Measurements from ENCODE around the gene GPC5. TPM values are rescaled to one million over a fixed set of nuclear protein-coding genes. Genes with fewer than 3 reads are reported as not detected.

GPC5 gene
- total and polyA plus RNA-seq, 7 experiments from 2014 or later: 0.10 to 0.38 TPM; not detected in 5

GRCh38 chr13:92802776-92803175 lies 1404.4 kb downstream of the GPC5 start:
- H3K9me3 Mint-ChIP-seq: peaks cover 0 to 4% (median 0%) of the 10 kb centered on the region in 11 donors
- H3K36me3 ChIP-seq (ENCODE audit: control insufficient read depth in 2 of 3, insufficient read depth in 3 of 3, low read length in 3 of 3): no peaks in the 10 kb centered on the region
- H3K4me1 ChIP-seq (ENCODE audit: control insufficient read depth in 2 of 2, insufficient read depth in 2 of 2, low read length in 2 of 2): no peaks in the 10 kb centered on the region
- no peak overlapping the region for H3K4me3 ChIP-seq (ENCODE audit: low read length)
- H3K4me1 Mint-ChIP-seq: peaks cover 0 to 12% (median 8%) of the 10 kb centered on the region in 7 donors
- H3K36me3 Mint-ChIP-seq: no peaks in the 10 kb centered on the region
- H3K9me3 ChIP-seq (ENCODE audit: control insufficient read depth in 2 of 3, low read length in 3 of 3): no peaks in the 10 kb centered on the region
- intact Hi-C loops (cut with micrococcal nuclease): no loop called here
- DNase-seq: no peak
- CTCF ChIA-PET: no interaction called here
- POLR2A ChIA-PET: no interaction called here
- H3K27me3 ChIP-seq (ENCODE audit: control insufficient read depth in 2 of 2, insufficient read depth in 2 of 2, low read length in 2 of 2): no peaks in the 10 kb centered on the region
- no peaks in the 10 kb centered on the region for H3K27me3 Mint-ChIP-seq
- H3K4me3 Mint-ChIP-seq: no peak overlapping the region
- no peak overlapping the region for H3K27ac ChIP-seq (ENCODE audit: low read depth, low read length)
- H3K27ac Mint-ChIP-seq: no peak overlapping the region
- no peak for ATAC-seq

- H3K4me3 Mint-ChIP-seq: no peak overlapping the region
- ATAC-seq (no peak), DNase-seq (no peak)
- H3K27me3 ChIP-seq (ENCODE audit: control insufficient read depth in 2 of 2, insufficient read depth in 2 of 2, low read length in 2 of 2): no peaks in the 10 kb centered on the region
- POLR2A ChIA-PET: no interaction called here
- peaks cover 0 to 4% (median 0%) of the 10 kb centered on the region in 11 donors for H3K9me3 Mint-ChIP-seq
- CTCF ChIA-PET: no interaction called here
- intact Hi-C loops (cut with micrococcal nuclease): no loop called here
- H3K4me3 ChIP-seq (ENCODE audit: low read length): no peak overlapping the region
- H3K4me1 ChIP-seq (ENCODE audit: control insufficient read depth in 2 of 2, insufficient read depth in 2 of 2, low read length in 2 of 2): no peaks in the 10 kb centered on the region
- no peaks in the 10 kb centered on the region for H3K9me3 ChIP-seq (ENCODE audit: control insufficient read depth in 2 of 3, low read length in 3 of 3)
- peaks cover 0 to 12% (median 8%) of the 10 kb centered on the region in 7 donors for H3K4me1 Mint-ChIP-seq
- H3K36me3 ChIP-seq (ENCODE audit: control insufficient read depth in 2 of 3, insufficient read depth in 3 of 3, low read length in 3 of 3): no peaks in the 10 kb centered on the region
- H3K27me3 Mint-ChIP-seq: no peaks in the 10 kb centered on the region
- no peak overlapping the region for H3K27ac ChIP-seq (ENCODE audit: low read depth, low read length)
- no peaks in the 10 kb centered on the region for H3K36me3 Mint-ChIP-seq
- no peak overlapping the region for H3K27ac Mint-ChIP-seq
These were observed 1405.9 kb downstream of the GPC5 start for GRCh38 chr13:92804346-92804745.

- no peaks in the 10 kb centered on the region for H3K36me3 ChIP-seq (ENCODE audit: control insufficient read depth in 2 of 3, insufficient read depth in 3 of 3, low read length in 3 of 3)
- no peak overlapping the region for H3K27ac ChIP-seq (ENCODE audit: low read depth, low read length)
- H3K9me3 Mint-ChIP-seq: peaks cover 0 to 4% (median 0%) of the 10 kb centered on the region in 11 donors
- intact Hi-C loops (cut with micrococcal nuclease): no loop called here
- no peaks in the 10 kb centered on the region for H3K27me3 Mint-ChIP-seq
- ChIA-PET CTCF (no interaction called here), POLR2A (no interaction called here)
- no peak overlapping the region for H3K4me3 ChIP-seq (ENCODE audit: low read length)
- no peaks in the 10 kb centered on the region for H3K27me3 ChIP-seq (ENCODE audit: control insufficient read depth in 2 of 2, insufficient read depth in 2 of 2, low read length in 2 of 2)
- H3K4me1 Mint-ChIP-seq: peaks cover 0 to 12% (median 8%) of the 10 kb centered on the region in 7 donors
- DNase-seq (no peak), ATAC-seq (no peak)
- no peak overlapping the region for H3K27ac Mint-ChIP-seq
- no peaks in the 10 kb centered on the region for H3K36me3 Mint-ChIP-seq
- peak overlapping the region in 1 of 10 donors; percentile 72 for H3K4me3 Mint-ChIP-seq
- H3K9me3 ChIP-seq (ENCODE audit: control insufficient read depth in 2 of 3, low read length in 3 of 3): no peaks in the 10 kb centered on the region
- no peaks in the 10 kb centered on the region for H3K4me1 ChIP-seq (ENCODE audit: control insufficient read depth in 2 of 2, insufficient read depth in 2 of 2, low read length in 2 of 2)
These were observed 1406.5 kb downstream of the GPC5 start for GRCh38 chr13:92804926-92805325.

- POLR2A ChIA-PET: no interaction called here
- H3K4me1 Mint-ChIP-seq: peaks cover 0 to 12% (median 8%) of the 10 kb centered on the region in 7 donors
These were observed 1407.3 kb downstream of the GPC5 start for GRCh38 chr13:92805766-92806165.

GRCh38 chr13:92806215-92806614 lies 1407.8 kb downstream of the GPC5 start:
- Mint-ChIP-seq H3K4me3 (peak overlapping the region; percentile 53 to 87 (median 75)), H3K9me3 (peaks cover 0 to 4% (median 0%) of the 10 kb centered on the region in 11 donors), H3K27ac (peak overlapping the region in 5 of 9 donors; percentile 15 to 85 (median 78)), H3K36me3 (no peaks in the 10 kb centered on the region), H3K27me3 (no peaks in the 10 kb centered on the region), H3K4me1 (peaks cover 0 to 12% (median 8%) of the 10 kb centered on the region in 7 donors)
- no peaks in the 10 kb centered on the region for H3K9me3 ChIP-seq (ENCODE audit: control insufficient read depth in 2 of 3, low read length in 3 of 3)
- peak in 2 of 9 donors; percentile 2 for DNase-seq
- intact Hi-C loops (cut with micrococcal nuclease): no loop called here
- H3K4me3 ChIP-seq (ENCODE audit: low read length): peak overlapping the region; percentile 14
- H3K27me3 ChIP-seq (ENCODE audit: control insufficient read depth in 2 of 2, insufficient read depth in 2 of 2, low read length in 2 of 2): no peaks in the 10 kb centered on the region
- no peak for ATAC-seq
- no peaks in the 10 kb centered on the region for H3K4me1 ChIP-seq (ENCODE audit: control insufficient read depth in 2 of 2, insufficient read depth in 2 of 2, low read length in 2 of 2)
- POLR2A ChIA-PET: no interaction called here
- H3K27ac ChIP-seq (ENCODE audit: low read depth, low read length): no peak overlapping the region
- H3K36me3 ChIP-seq (ENCODE audit: control insufficient read depth in 2 of 3, insufficient read depth in 3 of 3, low read length in 3 of 3): no peaks in the 10 kb centered on the region
- CTCF ChIA-PET: no interaction called here

More at GRCh38 chr13:92805766-92806165, 1407.3 kb downstream of the GPC5 start:
- Mint-ChIP-seq H3K27me3 (no peaks in the 10 kb centered on the region), H3K9me3 (peaks cover 0 to 4% (median 0%) of the 10 kb centered on the region in 11 donors), H3K27ac (peak overlapping the region in 5 of 9 donors; percentile 15 to 85 (median 78)), H3K4me3 (peak overlapping the region; percentile 53 to 87 (median 75)), H3K36me3 (no peaks in the 10 kb centered on the region)
- CTCF ChIA-PET: no interaction called here
- Histone ChIP-seq H3K9me3 (ENCODE audit: control insufficient read depth in 2 of 3, low read length in 3 of 3) (no peaks in the 10 kb centered on the region), H3K4me1 (ENCODE audit: control insufficient read depth in 2 of 2, insufficient read depth in 2 of 2, low read length in 2 of 2) (no peaks in the 10 kb centered on the region), H3K27ac (ENCODE audit: low read depth, low read length) (no peak overlapping the region), H3K36me3 (ENCODE audit: control insufficient read depth in 2 of 3, insufficient read depth in 3 of 3, low read length in 3 of 3) (no peaks in the 10 kb centered on the region), H3K27me3 (ENCODE audit: control insufficient read depth in 2 of 2, insufficient read depth in 2 of 2, low read length in 2 of 2) (no peaks in the 10 kb centered on the region), H3K4me3 (ENCODE audit: low read length) (peak overlapping the region; percentile 14)
- DNase-seq: no peak
- no peak for ATAC-seq
- intact Hi-C loops (cut with micrococcal nuclease): no loop called here

GRCh38 chr13:92807353-92807752 lies 1408.9 kb downstream of the GPC5 start:
- POLR2A ChIA-PET: no interaction called here
- intact Hi-C loops (cut with micrococcal nuclease): no loop called here
- DNase-seq (no peak), ATAC-seq (no peak)
- H3K4me3 ChIP-seq (ENCODE audit: low read length): no peak overlapping the region
- peaks cover 0 to 4% (median 0%) of the 10 kb centered on the region in 11 donors for H3K9me3 Mint-ChIP-seq
- H3K27ac ChIP-seq (ENCODE audit: low read depth, low read length): no peak overlapping the region
- no peaks in the 10 kb centered on the region for H3K9me3 ChIP-seq (ENCODE audit: control insufficient read depth in 2 of 3, low read length in 3 of 3)
- H3K27ac Mint-ChIP-seq: no peak overlapping the region
- H3K4me1 ChIP-seq (ENCODE audit: control insufficient read depth in 2 of 2, insufficient read depth in 2 of 2, low read length in 2 of 2): no peaks in the 10 kb centered on the region
- no peaks in the 10 kb centered on the region for H3K36me3 ChIP-seq (ENCODE audit: control insufficient read depth in 2 of 3, insufficient read depth in 3 of 3, low read length in 3 of 3)
- H3K27me3 Mint-ChIP-seq: no peaks in the 10 kb centered on the region
- H3K4me1 Mint-ChIP-seq: peaks cover 0 to 12% (median 8%) of the 10 kb centered on the region in 7 donors
- no peaks in the 10 kb centered on the region for H3K27me3 ChIP-seq (ENCODE audit: control insufficient read depth in 2 of 2, insufficient read depth in 2 of 2, low read length in 2 of 2)
- no peak overlapping the region for H3K4me3 Mint-ChIP-seq
- CTCF ChIA-PET: no interaction called here
- H3K36me3 Mint-ChIP-seq: no peaks in the 10 kb centered on the region

GRCh38 chr13:92807966-92808365 lies 1409.5 kb downstream of the GPC5 start:
- Histone ChIP-seq H3K4me3 (ENCODE audit: low read length) (no peak overlapping the region), H3K9me3 (ENCODE audit: control insufficient read depth in 2 of 3, low read length in 3 of 3) (no peaks in the 10 kb centered on the region), H3K36me3 (ENCODE audit: control insufficient read depth in 2 of 3, insufficient read depth in 3 of 3, low read length in 3 of 3) (no peaks in the 10 kb centered on the region), H3K27ac (ENCODE audit: low read depth, low read length) (no peak overlapping the region), H3K4me1 (ENCODE audit: control insufficient read depth in 2 of 2, insufficient read depth in 2 of 2, low read length in 2 of 2) (no peaks in the 10 kb centered on the region), H3K27me3 (ENCODE audit: control insufficient read depth in 2 of 2, insufficient read depth in 2 of 2, low read length in 2 of 2) (no peaks in the 10 kb centered on the region)
- Mint-ChIP-seq H3K36me3 (no peaks in the 10 kb centered on the region), H3K27me3 (no peaks in the 10 kb centered on the region), H3K4me3 (no peak overlapping the region), H3K27ac (no peak overlapping the region), H3K4me1 (peaks cover 0 to 12% (median 8%) of the 10 kb centered on the region in 7 donors), H3K9me3 (peaks cover 0 to 4% (median 0%) of the 10 kb centered on the region in 11 donors)
- ATAC-seq: no peak
- intact Hi-C loops (cut with micrococcal nuclease): no loop called here
- CTCF ChIA-PET: no interaction called here
- POLR2A ChIA-PET: no interaction called here
- no peak for DNase-seq
